DOHH2 (cell line): ENCODE results near the gene ATP9B.
A peak's percentile ranks its signal among the peaks of the same experiment; 100 is the strongest.

Experiments used
- H3F3A ChIP-seq: fragments of 200-600 bp; sonication (generic), shearing (Covaris generic); 2 replicates; pipeline ENCODE4 v1.6.0; 2016; ENCODE audit warnings: antibody characterized with exemption, mild to moderate bottlenecking; ENCODE audit not compliant: control insufficient read depth, insufficient read depth
- H3K27ac ChIP-seq: fragments of 200-600 bp; sonication (generic); 2 replicates; pipeline ENCODE4 v1.5.1; 2014; ENCODE audit warnings: low read depth, mild to moderate bottlenecking, low read length, moderate library complexity
- H3K27me3 ChIP-seq: fragments of 200-600 bp; sonication (generic); 2 replicates; pipeline ENCODE4 v1.6.1; 2014; ENCODE audit warnings: mild to moderate bottlenecking, low read length, mixed read lengths; ENCODE audit not compliant: control insufficient read depth
- H3K36me3 ChIP-seq: fragments of 200-600 bp; sonication (generic); 2 replicates; pipeline ENCODE4 v1.6.1; 2014; ENCODE audit warnings: mild to moderate bottlenecking, low read length, moderate library complexity, mixed read lengths; ENCODE audit not compliant: control insufficient read depth
- H3K4me1 ChIP-seq: fragments of 200-600 bp; sonication (generic); 2 replicates; pipeline ENCODE4 v1.6.1; 2014; ENCODE audit warnings: mild to moderate bottlenecking, low read length, mixed read lengths; ENCODE audit not compliant: control insufficient read depth
- H3K4me2 ChIP-seq: fragments of 200-600 bp; sonication (generic); 2 replicates; pipeline ENCODE4 v1.6.0; 2014; ENCODE audit warnings: mild to moderate bottlenecking, low read length, moderate library complexity
- H3K4me3 ChIP-seq: fragments of 200-600 bp; sonication (generic); 2 replicates; pipeline ENCODE4 v1.5.1; 2014; ENCODE audit warnings: mild to moderate bottlenecking, low read length, mixed read lengths
- H3K79me2 ChIP-seq: fragments of 200-600 bp; sonication (generic); 2 replicates; pipeline ENCODE4 v1.6.1; 2014; ENCODE audit warnings: mild to moderate bottlenecking, low read length, mixed read lengths; ENCODE audit not compliant: control insufficient read depth
- H3K9me2 ChIP-seq: fragments of 200-600 bp; sonication (generic); replicated peaks from 2 replicates; pipeline ENCODE4 v1.6.1; 2014; ENCODE audit warnings: mild to moderate bottlenecking, low read length, mixed read lengths; ENCODE audit not compliant: control insufficient read depth
- H3K9me3 ChIP-seq: fragments of 200-600 bp; sonication (generic); 2 replicates; pipeline ENCODE4 v1.6.1; 2014; ENCODE audit warnings: antibody characterized with exemption, low read length, mixed read lengths; ENCODE audit not compliant: control insufficient read depth, insufficient read depth
- H4K20me1 ChIP-seq: fragments of 200-600 bp; sonication (generic); 2 replicates; pipeline ENCODE4 v1.6.0; 2014; ENCODE audit warnings: low read depth, mild to moderate bottlenecking, antibody characterized with exemption, low read length, moderate library complexity; ENCODE audit not compliant: control insufficient read depth, insufficient read depth
- EZH2phosphoT487 ChIP-seq: fragments of 200-600 bp; sonication (generic); IDR thresholded peaks from 2 replicates; pipeline ENCODE4 v1.6.1; 2017; ENCODE audit warnings: borderline replicate concordance, mild to moderate bottlenecking, antibody characterized with exemption, low read length, moderate library complexity, mixed read lengths
- TF ChIP-seq, protein P1 (sequence below): fragments of 200-600 bp; sonication (generic); IDR thresholded peaks from one replicate; pipeline ENCODE4 v1.5.1; 2014; ENCODE audit warnings: antibody characterized with exemption, mild to moderate bottlenecking, low read depth, low read length; ENCODE audit not compliant: poor library complexity, severe bottlenecking

Gene ATP9B

DNA sequence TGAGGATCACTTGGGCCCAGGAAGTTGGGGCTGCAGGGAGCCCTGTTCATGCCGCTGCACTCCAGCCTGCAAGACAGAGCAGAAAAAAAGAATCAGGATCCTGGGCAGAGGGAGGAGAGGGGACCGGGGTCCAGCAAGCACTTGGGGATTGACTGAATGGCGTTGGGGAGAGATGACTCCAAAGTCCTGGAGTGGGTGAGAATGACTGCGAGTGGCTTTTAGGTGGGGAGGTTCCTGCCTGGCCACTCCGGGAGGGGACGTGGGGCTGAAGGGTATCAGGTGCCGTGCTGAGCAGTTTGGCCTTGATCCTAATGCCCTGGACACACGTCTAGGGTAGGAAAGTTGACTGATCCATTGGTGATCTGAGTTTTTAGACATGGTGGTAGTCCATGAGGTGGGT, 323.0 kb downstream of the ATP9B start:
- Histone ChIP-seq H3K9me2 (no peaks in the 10 kb centered on the region), H3K4me3 (no peak overlapping the region), H3K79me2 (peaks cover 8% of the 10 kb centered on the region), H3F3A (peaks cover 33% of the 10 kb centered on the region), H3K36me3 (peaks cover under 1% of the 10 kb centered on the region), H3K27me3 (peaks cover 46% of the 10 kb centered on the region), H3K27ac (peak overlapping the region; percentile 37), H3K4me2 (no peak overlapping the region), H3K4me1 (peaks cover 41% of the 10 kb centered on the region), H4K20me1 (no peaks in the 10 kb centered on the region), H3K9me3 (no peaks in the 10 kb centered on the region)
- TF ChIP-seq, protein P1, sequence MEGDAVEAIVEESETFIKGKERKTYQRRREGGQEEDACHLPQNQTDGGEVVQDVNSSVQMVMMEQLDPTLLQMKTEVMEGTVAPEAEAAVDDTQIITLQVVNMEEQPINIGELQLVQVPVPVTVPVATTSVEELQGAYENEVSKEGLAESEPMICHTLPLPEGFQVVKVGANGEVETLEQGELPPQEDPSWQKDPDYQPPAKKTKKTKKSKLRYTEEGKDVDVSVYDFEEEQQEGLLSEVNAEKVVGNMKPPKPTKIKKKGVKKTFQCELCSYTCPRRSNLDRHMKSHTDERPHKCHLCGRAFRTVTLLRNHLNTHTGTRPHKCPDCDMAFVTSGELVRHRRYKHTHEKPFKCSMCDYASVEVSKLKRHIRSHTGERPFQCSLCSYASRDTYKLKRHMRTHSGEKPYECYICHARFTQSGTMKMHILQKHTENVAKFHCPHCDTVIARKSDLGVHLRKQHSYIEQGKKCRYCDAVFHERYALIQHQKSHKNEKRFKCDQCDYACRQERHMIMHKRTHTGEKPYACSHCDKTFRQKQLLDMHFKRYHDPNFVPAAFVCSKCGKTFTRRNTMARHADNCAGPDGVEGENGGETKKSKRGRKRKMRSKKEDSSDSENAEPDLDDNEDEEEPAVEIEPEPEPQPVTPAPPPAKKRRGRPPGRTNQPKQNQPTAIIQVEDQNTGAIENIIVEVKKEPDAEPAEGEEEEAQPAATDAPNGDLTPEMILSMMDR: no peak
- no peak for TF ChIP-seq EZH2phosphoT487

DNA sequence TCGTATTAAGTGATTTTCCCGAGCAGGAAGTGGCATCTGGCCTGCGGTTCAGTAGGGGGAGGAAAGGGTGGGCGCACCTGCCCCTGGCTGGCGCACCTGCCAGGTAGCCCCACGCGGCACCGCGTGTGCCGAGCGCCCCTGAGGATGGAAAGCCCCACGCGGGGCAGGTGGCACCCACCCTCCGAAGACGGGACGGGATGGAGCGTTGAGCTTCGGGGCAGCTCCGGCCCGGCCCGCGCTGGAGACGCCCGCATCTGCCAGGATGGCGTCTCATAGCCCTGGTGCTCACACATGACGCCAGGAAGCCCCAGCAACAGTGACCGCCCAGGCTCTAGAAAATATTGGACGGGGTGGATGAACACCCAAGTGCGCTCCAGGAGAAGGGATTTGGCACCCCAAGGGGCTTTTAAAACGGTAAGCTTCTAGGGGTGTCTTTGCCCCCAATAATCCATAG, 324.0 kb downstream of the ATP9B start:
- no peaks in the 10 kb centered on the region for H3K9me2 ChIP-seq
- peak overlapping the region; percentile 60 for H3K4me3 ChIP-seq
- peak overlapping the region; percentile 75 for H3K4me2 ChIP-seq
- H3K4me1 ChIP-seq: peaks cover 50% of the 10 kb centered on the region
- peak overlapping the region; percentile 37 for H3K27ac ChIP-seq
- H3F3A ChIP-seq: peaks cover 37% of the 10 kb centered on the region
- TF ChIP-seq, protein P1: no peak
- peaks cover 45% of the 10 kb centered on the region for H3K27me3 ChIP-seq
- H3K36me3 ChIP-seq: peaks cover 9% of the 10 kb centered on the region
- H3K9me3 ChIP-seq: no peaks in the 10 kb centered on the region
- H4K20me1 ChIP-seq: 0 out of 2 replicates have a peak, but pooled peaks cover 6% of the 10 kb centered on the region
- H3K79me2 ChIP-seq: peaks cover 18% of the 10 kb centered on the region

DNA sequence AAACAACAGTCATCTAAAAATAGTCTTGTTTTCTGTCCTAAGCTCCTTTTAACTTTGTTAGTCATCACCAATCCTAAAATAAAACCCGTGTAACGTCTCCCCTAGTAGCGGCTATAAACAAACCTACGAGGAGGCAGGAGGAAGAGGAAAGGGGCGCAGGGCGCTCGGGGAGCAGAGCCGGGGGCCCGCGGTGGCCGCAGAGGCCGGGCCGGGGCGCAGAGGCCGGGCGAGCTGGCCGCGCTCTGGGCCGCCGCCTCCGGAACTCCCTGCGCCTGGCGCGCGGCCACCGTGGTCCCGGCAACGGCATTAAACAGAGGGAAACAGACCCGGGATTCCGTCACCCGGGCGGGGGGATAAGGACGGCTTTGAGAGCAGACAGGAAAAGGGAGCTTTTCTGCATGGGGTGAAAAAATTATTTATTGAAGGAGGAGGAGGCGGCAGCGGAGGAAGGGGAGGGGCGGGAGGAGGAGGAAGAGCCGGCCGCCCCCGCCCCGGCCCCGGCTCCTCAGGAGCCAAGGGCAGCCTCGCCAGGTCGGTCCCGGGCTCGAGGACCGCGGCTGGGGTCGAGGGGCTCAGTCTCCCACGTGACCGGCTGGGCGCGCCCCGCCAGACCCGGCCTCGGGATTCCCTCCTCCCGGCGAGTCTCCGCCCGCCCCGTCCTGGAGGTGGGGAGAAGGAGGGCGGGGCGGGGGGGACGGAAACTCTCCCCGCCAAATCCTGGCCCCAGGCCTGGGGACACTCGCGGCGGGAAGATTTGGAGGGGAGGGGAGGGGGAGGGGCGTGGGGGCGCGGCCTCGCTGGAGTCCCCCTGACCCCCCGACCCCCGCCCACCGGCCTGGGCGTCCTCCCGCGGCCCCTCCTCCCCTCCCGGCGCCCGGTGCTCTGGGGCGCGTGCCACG, 324.7 kb downstream of the ATP9B start:
- no peak for TF ChIP-seq EZH2phosphoT487
- TF ChIP-seq, protein P1: no peak
- Histone ChIP-seq H3K36me3 (peaks cover 12% of the 10 kb centered on the region), H3K9me2 (no peaks in the 10 kb centered on the region), H3K4me3 (peak overlapping the region; percentile 60), H4K20me1 (0 out of 2 replicates have a peak, but pooled peaks cover 6% of the 10 kb centered on the region), H3F3A (peaks cover 41% of the 10 kb centered on the region), H3K4me2 (peak overlapping the region; percentile 75), H3K79me2 (peaks cover 25% of the 10 kb centered on the region), H3K27me3 (peaks cover 38% of the 10 kb centered on the region), H3K27ac (peak overlapping the region; percentile 37), H3K9me3 (no peaks in the 10 kb centered on the region), H3K4me1 (peaks cover 57% of the 10 kb centered on the region)
